WTC11 (cell line): ENCODE measurements around the gene HOXC11.

Source experiments
- ATF3 ChIP-seq: sonication (generic); formaldehyde crosslinking; conservative IDR thresholded peaks from 2 replicates; pipeline ENCODE4 v1.8.1; 2022; ENCODE audit warnings: mild to moderate bottlenecking, missing genetic modification reagents
- CTCF ChIP-seq: fragments of 200-600 bp; IDR thresholded peaks from 2 replicates; pipeline ENCODE4 v1.8.0; 2022; ENCODE audit warnings: antibody characterized with exemption
- E2F1 ChIP-seq: sonication (generic); formaldehyde crosslinking; IDR thresholded peaks from 2 replicates; pipeline ENCODE4 v1.8.0; 2022; ENCODE audit warnings: mild to moderate bottlenecking, missing genetic modification reagents
- JUN ChIP-seq: sonication (generic); formaldehyde crosslinking; IDR thresholded peaks from 2 replicates; pipeline ENCODE4 v1.8.0; 2023; ENCODE audit warnings: mild to moderate bottlenecking, missing genetic modification reagents
- ZBTB21 ChIP-seq: sonication (generic); formaldehyde crosslinking; IDR thresholded peaks from 2 replicates; pipeline ENCODE4 v1.8.1; 2023; ENCODE audit warnings: mild to moderate bottlenecking, missing genetic modification reagents, borderline replicate concordance

GRCh38 chr12:53985994-53986685 lies 13.2 kb downstream of the HOXC11 start:
- no peak for TF ChIP-seq E2F1 (CRISPR knock-in tag)
- no peak for TF ChIP-seq CTCF
- no peak for TF ChIP-seq ZBTB21
- TF ChIP-seq JUN (CRISPR knock-in tag): no peak
- TF ChIP-seq ATF3: no peak
